Activated CD4-positive, CD25-positive, alpha-beta regulatory T cell treated with anti-CD3 and anti-CD28 coated beads, Interleukin-2, amount 50 U/mL, for 72 hours (primary cell): ENCODE measurements around the gene CYSRT1.

Experiments
- DNase-seq: peaks from one replicate; pipeline ENCODE4 v3.0.0; 2021

The CYSRT1 gene

GRCh38 chr9:137213160-137214060 is 11.6 kb upstream of the CYSRT1 start:
- no peak for DNase-seq

GRCh38 chr9:137214620-137215019 is 10.4 kb upstream of the CYSRT1 start:
- no peak for DNase-seq

- DNase-seq, result no peak
Observed at GRCh38 chr9:137215196-137215986, 9.6 kb upstream of the CYSRT1 start.

- DNase-seq, result no peak
Observed at GRCh38 chr9:137216188-137216965, 8.6 kb upstream of the CYSRT1 start.

GRCh38 chr9:137217276-137218211 is 7.4 kb upstream of the CYSRT1 start:
- no peak for DNase-seq

GRCh38 chr9:137218212-137218753 is 6.7 kb upstream of the CYSRT1 start:
- no peak for DNase-seq

GRCh38 chr9:137218754-137219271 is 6.2 kb upstream of the CYSRT1 start:
- DNase-seq, result no peak

GRCh38 chr9:137219757-137220316 is 5.1 kb upstream of the CYSRT1 start:
- DNase-seq, result no peak

- no peak for DNase-seq
Observed at GRCh38 chr9:137220317-137221094, 4.5 kb upstream of the CYSRT1 start.

- no peak for DNase-seq
Observed at GRCh38 chr9:137221095-137221505, 3.9 kb upstream of the CYSRT1 start.

- no peak for DNase-seq
Observed at GRCh38 chr9:137221506-137222111, 3.4 kb upstream of the CYSRT1 start.

- DNase-seq, result no peak
Observed at GRCh38 chr9:137222190-137223077, 2.5 kb upstream of the CYSRT1 start, which contains the start of gene RNF208. Gene RNF208 (minus strand): TSS chr9:137222240. CDS start chr9:137221212, 1,028 bp downstream.

GRCh38 chr9:137223078-137223970 is 1.6 kb upstream of the CYSRT1 start:
- DNase-seq, result peak; percentile 97

- no peak for DNase-seq
Observed at GRCh38 chr9:137225699-137226331, 841 bp downstream of the CYSRT1 start.

GRCh38 chr9:137226338-137227053 is 1.5 kb downstream of the CYSRT1 start:
- DNase-seq, result no peak
